Gastroesophageal sphincter (tissue), 3 donors: Measurements from ENCODE around the gene NPR1.

Experiments
- CTCF ChIP-seq, 4 experiments: fragments of 200-600 bp in 2 of 4; fragments of 450-650 bp in 2 of 4; sonication (generic) in 1 of 4; IDR thresholded peaks; one replicate each; pipeline ENCODE4 v1.5.1; 2017 to 2019; ENCODE audit warnings: antibody characterized with exemption in 4 of 4, mild to moderate bottlenecking in 2 of 4, moderate library complexity in 2 of 4
- POLR2A ChIP-seq, 2 donors: fragments of 450-650 bp; IDR thresholded peaks; one replicate each; pipeline ENCODE4 v1.6.1; 2017; ENCODE audit warnings: antibody characterized with exemption in 2 of 2, mild to moderate bottlenecking in 2 of 2, moderate library complexity in 1 of 2
- POLR2AphosphoS5 ChIP-seq: sonication (generic); formaldehyde crosslinking; IDR thresholded peaks from one replicate; pipeline ENCODE4 v1.6.1; 2017; ENCODE audit warnings: antibody characterized with exemption

- no peak for TF ChIP-seq CTCF (IDR thresholded peaks at IDR 0.05)
- no peak for TF ChIP-seq POLR2A (IDR thresholded peaks at IDR 0.05)
- no peak for TF ChIP-seq POLR2AphosphoS5
Observed at GRCh38 chr1:153673511-153673910, 5.0 kb upstream of the NPR1 start.
